Gastrocnemius medialis (tissue), 4 donors: Measurements from ENCODE around the gene B4GALNT2. TPM values are rescaled to one million over a fixed set of nuclear protein-coding genes. Genes with fewer than 3 reads are reported as not detected.
"Not testable (repeated sequence)": the region's sequence is repeated elsewhere in the genome, so short reads cannot be mapped to it uniquely, and the experiment has no call there.

Source experiments
- ATAC-seq, 2 donors: fragments of 150-250 bp; one replicate each; pipeline ENCODE4 v1.9.1; 2016
- DNase-seq, 2 donors: peaks; one replicate each; pipeline ENCODE4 v3.0.0-alpha.2; 2019
- H3K27ac ChIP-seq, 4 donors: fragments of 200-600 bp; sonication (generic); 1 replicate in 1 of 4; 2 replicates in 3 of 4; pipeline ENCODE4 v1.5.1; 2016 to 2018; ENCODE audit warnings: mild to moderate bottlenecking in 2 of 4, moderate library complexity in 1 of 4
- H3K27me3 ChIP-seq, 3 donors: fragments of 200-600 bp; sonication (generic) in 2 of 3; 1 replicate in 1 of 3; 2 replicates in 2 of 3; pipeline versions ENCODE4 v1.5.1 to v1.6.0; 2016 to 2019; ENCODE audit warnings: mild to moderate bottlenecking in 1 of 3, moderate library complexity in 1 of 3
- H3K36me3 ChIP-seq, 2 donors: fragments of 200-600 bp; sonication (generic) in 1 of 2; one replicate each; pipeline ENCODE4 v1.5.1; 2017 to 2018
- H3K4me1 ChIP-seq, 2 donors: fragments of 200-600 bp; sonication (generic) in 1 of 2; one replicate each; pipeline ENCODE4 v1.5.1; 2016 to 2017; ENCODE audit warnings: mild to moderate bottlenecking in 2 of 2
- H3K4me3 ChIP-seq, 4 donors: fragments of 200-600 bp; sonication (generic) in 3 of 4; 1 replicate in 1 of 4; 2 replicates in 3 of 4; pipeline ENCODE4 v1.5.1; 2016 to 2019; ENCODE audit warnings: mild to moderate bottlenecking in 2 of 4
- H3K9me3 ChIP-seq, 3 donors: fragments of 200-600 bp; sonication (generic) in 2 of 3; 1 replicate in 1 of 3; 2 replicates in 2 of 3; pipeline ENCODE4 v1.5.1; 2016 to 2019
- POLR2A ChIP-seq, 2 donors: fragments of 450-650 bp; IDR thresholded peaks; one replicate each; pipeline ENCODE4 v1.6.1; 2017; ENCODE audit warnings: antibody characterized with exemption in 2 of 2, mild to moderate bottlenecking in 2 of 2, moderate library complexity in 2 of 2
- in situ Hi-C, 4 donors: fragments of 200-750 bp; cut with MboI; loops; one replicate each; pipeline versions ENCODE4 v1.15.0 to v1.8.0; 2017; ENCODE audit warnings: low sequenced_read_pairs in 4 of 4
- intact Hi-C: fragments of 100-400 bp; cut with DNase I; formaldehyde crosslinking; loops from one replicate; pipeline ENCODE4 v1.15.1; 2023; ENCODE audit warnings: low total_unique reads
- total RNA-seq, 4 donors: library from RNA; depleted of rRNA; stranded (reverse); fragments of >200 nt; gene quantifications; one replicate each; pipeline versions ENCODE4 v1.1.0 to v1.2.3, GENCODE V29; 2016
- TF ChIP-seq, protein P1 (sequence below), 5 experiments: fragments of 450-650 bp in 3 of 5; fragments of 200-600 bp in 2 of 5; sonication (generic) in 2 of 5; IDR thresholded peaks in 4 of 5; conservative IDR thresholded peaks in 1 of 5; 1 replicate in 4 of 5; 2 replicates in 1 of 5; pipeline ENCODE4 v1.5.1; 2016 to 2019; ENCODE audit warnings: antibody characterized with exemption in 5 of 5, mild to moderate bottlenecking in 3 of 5, moderate library complexity in 3 of 5

B4GALNT2 gene
- total RNA-seq, 4 donors from 2014 or later: 0.22 TPM; not detected in 3

DNA sequence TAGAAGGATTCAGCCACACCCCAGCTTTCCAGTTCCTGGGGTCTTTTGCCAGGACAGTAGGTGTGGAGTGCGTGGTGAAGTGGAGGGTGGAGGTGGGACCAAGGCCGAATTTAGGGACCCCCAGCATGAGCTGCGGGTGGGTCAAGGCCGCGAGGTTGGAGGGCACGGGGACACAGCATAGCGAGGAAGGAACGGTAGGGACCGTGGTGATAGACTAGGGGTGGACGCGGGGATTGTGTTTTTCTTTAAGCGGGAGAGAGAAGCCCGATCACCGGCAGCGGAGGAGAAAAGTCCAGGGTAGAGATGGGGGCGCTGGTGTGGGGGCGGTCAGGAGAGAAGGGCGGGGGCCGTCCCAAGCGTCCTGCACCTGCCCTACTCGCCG, 261 bp upstream of the B4GALNT2 start:
- intact Hi-C loops (no loop called here), in situ Hi-C loops (no loop called here)
- no peak for DNase-seq
- Histone ChIP-seq H3K4me3 (peak overlapping the region in 3 of 4 donors; percentile 26 to 34 (median 33)), H3K27me3 (peaks cover 48 to 57% (median 52%) of the 10 kb centered on the region in 3 donors), H3K9me3 (no peaks in the 10 kb centered on the region), H3K4me1 (peaks cover 0 to 8% of the 10 kb centered on the region in 2 donors), H3K27ac (no peak overlapping the region), H3K36me3 (no peaks in the 10 kb centered on the region)
- ATAC-seq: no peak
- TF ChIP-seq, protein P1, sequence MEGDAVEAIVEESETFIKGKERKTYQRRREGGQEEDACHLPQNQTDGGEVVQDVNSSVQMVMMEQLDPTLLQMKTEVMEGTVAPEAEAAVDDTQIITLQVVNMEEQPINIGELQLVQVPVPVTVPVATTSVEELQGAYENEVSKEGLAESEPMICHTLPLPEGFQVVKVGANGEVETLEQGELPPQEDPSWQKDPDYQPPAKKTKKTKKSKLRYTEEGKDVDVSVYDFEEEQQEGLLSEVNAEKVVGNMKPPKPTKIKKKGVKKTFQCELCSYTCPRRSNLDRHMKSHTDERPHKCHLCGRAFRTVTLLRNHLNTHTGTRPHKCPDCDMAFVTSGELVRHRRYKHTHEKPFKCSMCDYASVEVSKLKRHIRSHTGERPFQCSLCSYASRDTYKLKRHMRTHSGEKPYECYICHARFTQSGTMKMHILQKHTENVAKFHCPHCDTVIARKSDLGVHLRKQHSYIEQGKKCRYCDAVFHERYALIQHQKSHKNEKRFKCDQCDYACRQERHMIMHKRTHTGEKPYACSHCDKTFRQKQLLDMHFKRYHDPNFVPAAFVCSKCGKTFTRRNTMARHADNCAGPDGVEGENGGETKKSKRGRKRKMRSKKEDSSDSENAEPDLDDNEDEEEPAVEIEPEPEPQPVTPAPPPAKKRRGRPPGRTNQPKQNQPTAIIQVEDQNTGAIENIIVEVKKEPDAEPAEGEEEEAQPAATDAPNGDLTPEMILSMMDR (IDR thresholded peaks at IDR 0.05 in 4 of 5, conservative IDR thresholded peaks at IDR 0.05 in 1 of 5): no peak
- TF ChIP-seq POLR2A (IDR thresholded peaks at IDR 0.05): no peak

DNA sequence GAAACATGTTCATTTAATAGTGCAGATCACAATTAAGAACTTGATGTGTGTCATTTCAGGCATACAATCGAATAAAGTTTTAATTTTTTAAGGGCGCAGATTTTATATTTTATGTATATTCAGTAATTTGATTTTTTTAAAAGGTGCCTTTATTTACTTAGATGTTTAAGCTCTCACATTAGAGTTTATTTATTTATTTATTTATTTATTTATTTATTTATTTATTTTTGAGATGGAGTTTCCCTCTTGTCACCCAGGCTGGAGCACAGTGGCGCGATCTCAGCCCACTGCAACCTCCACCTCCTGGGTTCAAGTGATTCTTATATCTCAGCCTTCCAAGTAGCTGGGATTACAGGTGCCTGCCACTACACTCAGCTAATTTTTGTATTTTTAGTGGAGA, 3.8 kb downstream of the B4GALNT2 start:
- TF ChIP-seq, protein P1 (IDR thresholded peaks at IDR 0.05 in 4 of 5, conservative IDR thresholded peaks at IDR 0.05 in 1 of 5): no peak
- no peak for TF ChIP-seq POLR2A (IDR thresholded peaks at IDR 0.05)
- H3K9me3 ChIP-seq: no peaks in the 10 kb centered on the region
- H3K4me1 ChIP-seq: peaks cover 0 to 8% of the 10 kb centered on the region in 2 donors
- DNase-seq: no peak
- intact Hi-C loops (no loop called here), in situ Hi-C loops (no loop called here)
- no peaks in the 10 kb centered on the region for H3K36me3 ChIP-seq
- no peak for ATAC-seq
- no peak overlapping the region for H3K4me3 ChIP-seq
- peaks cover 44 to 54% (median 49%) of the 10 kb centered on the region in 3 donors for H3K27me3 ChIP-seq
- H3K27ac ChIP-seq: no peak overlapping the region

- ATAC-seq, H3K36me3 ChIP-seq, intact Hi-C loops, H3K4me1 ChIP-seq, in situ Hi-C loops, H3K27ac ChIP-seq, H3K9me3 ChIP-seq, H3K4me3 ChIP-seq, DNase-seq: not testable (repeated sequence)
- H3K27me3 ChIP-seq: peaks cover 0 to 51% (median 47%) of the 10 kb centered on the region in 3 donors
These were observed 13.1 kb downstream of the B4GALNT2 start for GRCh38 chr17:49145654-49146053.

DNA sequence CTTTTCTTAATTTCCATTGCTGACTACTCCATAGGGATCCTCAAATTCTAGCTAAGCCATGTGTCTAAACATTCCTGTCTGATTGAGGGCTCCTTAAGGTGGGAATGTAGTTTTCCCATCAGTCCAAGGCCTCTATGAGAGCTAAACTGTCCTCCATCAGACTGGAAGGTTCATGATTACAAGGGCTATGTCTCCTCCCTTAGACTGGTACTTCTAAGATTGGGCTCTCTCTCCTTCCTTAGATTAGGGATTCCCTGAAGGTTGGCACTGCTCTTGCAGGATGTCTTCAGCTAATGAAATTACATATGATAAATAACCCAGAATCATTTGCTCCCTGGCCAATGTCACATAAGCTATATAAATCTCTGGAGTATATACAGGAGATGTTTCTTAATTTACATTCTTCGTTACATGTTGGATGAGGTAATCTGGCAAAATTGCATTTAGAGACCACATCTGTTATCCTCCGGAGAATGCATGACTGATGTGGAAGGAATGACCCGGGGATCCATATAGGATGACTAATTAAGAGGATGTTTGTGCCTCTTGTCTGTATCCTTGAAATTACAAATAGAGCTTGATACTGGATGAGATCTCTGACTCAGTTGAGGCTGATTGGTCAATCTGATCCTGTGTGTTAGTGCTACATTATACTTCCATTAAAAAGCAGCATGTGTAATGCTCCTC, 14.2 kb downstream of the B4GALNT2 start:
- in situ Hi-C loops: no loop called here
- H3K4me3 ChIP-seq: no peak overlapping the region
- peaks cover 0 to 48% (median 37%) of the 10 kb centered on the region in 3 donors for H3K27me3 ChIP-seq

DNA sequence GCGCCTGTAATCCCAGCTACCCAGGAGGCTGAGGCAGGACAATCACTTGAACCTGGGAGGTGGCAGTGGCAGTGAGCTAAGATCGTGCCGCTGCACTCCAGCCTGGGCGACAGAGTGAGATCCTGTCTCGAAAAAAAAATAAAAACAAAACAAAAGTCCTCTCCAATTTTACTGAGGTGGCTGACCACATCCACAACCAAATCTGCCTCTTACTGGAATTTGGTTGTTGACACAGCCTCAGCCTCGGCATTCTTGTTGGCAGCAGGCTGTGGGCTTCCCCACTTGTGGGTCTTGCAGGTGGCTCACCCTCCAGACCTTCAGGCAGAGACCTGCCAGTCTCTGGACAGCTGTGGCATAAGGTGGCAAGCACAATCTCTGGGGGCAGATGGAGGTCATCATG, 15.6 kb downstream of the B4GALNT2 start:
- TF ChIP-seq POLR2A (IDR thresholded peaks at IDR 0.05): no peak
- TF ChIP-seq, protein P1 (IDR thresholded peaks at IDR 0.05 in 4 of 5, conservative IDR thresholded peaks at IDR 0.05 in 1 of 5): no peak
- in situ Hi-C loops (no loop called here), intact Hi-C loops (no loop called here)
- H3K4me3 ChIP-seq: no peak overlapping the region
- H3K27ac ChIP-seq: no peak overlapping the region
- DNase-seq (no peak), ATAC-seq (no peak)
- H3K27me3 ChIP-seq: peaks cover 7 to 47% (median 30%) of the 10 kb centered on the region in 3 donors
- H3K36me3 ChIP-seq: no peaks in the 10 kb centered on the region
- no peaks in the 10 kb centered on the region for H3K4me1 ChIP-seq
- H3K9me3 ChIP-seq: no peaks in the 10 kb centered on the region

More for the DNA sequence above, 14.2 kb downstream of the B4GALNT2 start:
- Histone ChIP-seq H3K4me1 (no peaks in the 10 kb centered on the region), H3K9me3 (no peaks in the 10 kb centered on the region), H3K27ac (no peak overlapping the region), H3K36me3 (no peaks in the 10 kb centered on the region)
- no peak for TF ChIP-seq POLR2A (IDR thresholded peaks at IDR 0.05)
- TF ChIP-seq, protein P1 (IDR thresholded peaks at IDR 0.05 in 4 of 5, conservative IDR thresholded peaks at IDR 0.05 in 1 of 5): no peak
- ATAC-seq (no peak), DNase-seq (no peak)
- intact Hi-C loops: no loop called here
